Measurements from ENCODE around the gene GRM1. TPM values are rescaled to one million over a fixed set of nuclear protein-coding genes. Genes with fewer than 3 reads are reported as not detected.

The GRM1 gene
- total and polyA plus RNA-seq, 5 donors from 2014 or later = 0.10 TPM; not detected in 4

- Mint-ChIP-seq H3K4me3 (no peak overlapping the region), H3K4me1 (no peaks in the 10 kb centered on the region), H3K27me3 (no peaks in the 10 kb centered on the region), H3K27ac (no peak overlapping the region), H3K9me3 (peaks cover 0 to 4% (median 0%) of the 10 kb centered on the region in 7 donors), H3K36me3 (no peaks in the 10 kb centered on the region)
- no peaks in the 10 kb centered on the region for H3K36me3 ChIP-seq (ENCODE audit: control insufficient read depth, insufficient read depth, low read length)
- H3K27me3 ChIP-seq (ENCODE audit: control insufficient read depth, insufficient read depth, low read length) = no peaks in the 10 kb centered on the region
- no peak for ATAC-seq (ENCODE audit: low read depth in 2 of 2)
- H3K4me3 ChIP-seq (ENCODE audit: low read depth, low read length) = no peak overlapping the region
- no peaks in the 10 kb centered on the region for H3K4me1 ChIP-seq (ENCODE audit: control insufficient read depth, insufficient read depth, low read length, poor library complexity, severe bottlenecking)
- no peaks in the 10 kb centered on the region for H3K9me3 ChIP-seq (ENCODE audit: control insufficient read depth in 2 of 2, low read length in 2 of 2)
- H3K27ac ChIP-seq (ENCODE audit: insufficient read depth, low read length, poor library complexity, severe bottlenecking) = no peak overlapping the region
- DNase-seq = no peak
These were observed 162.8 kb downstream of the GRM1 start for GRCh38 chr6:146191612-146192011.

- H3K4me3 Mint-ChIP-seq = no peak overlapping the region
- H3K4me1 Mint-ChIP-seq = no peaks in the 10 kb centered on the region
- no peak overlapping the region for H3K4me3 ChIP-seq (ENCODE audit: low read depth, low read length)
- DNase-seq (no peak), ATAC-seq (ENCODE audit: low read depth in 2 of 2) (no peak)
- H3K4me1 ChIP-seq (ENCODE audit: control insufficient read depth, insufficient read depth, low read length, poor library complexity, severe bottlenecking) = no peaks in the 10 kb centered on the region
- H3K36me3 ChIP-seq (ENCODE audit: control insufficient read depth, insufficient read depth, low read length) = no peaks in the 10 kb centered on the region
- H3K27ac Mint-ChIP-seq = no peak overlapping the region
- H3K27ac ChIP-seq (ENCODE audit: insufficient read depth, low read length, poor library complexity, severe bottlenecking) = no peak overlapping the region
- H3K27me3 ChIP-seq (ENCODE audit: control insufficient read depth, insufficient read depth, low read length) = no peaks in the 10 kb centered on the region
- H3K9me3 ChIP-seq (ENCODE audit: control insufficient read depth in 2 of 2, low read length in 2 of 2) = no peaks in the 10 kb centered on the region
- H3K27me3 Mint-ChIP-seq = no peaks in the 10 kb centered on the region
- H3K9me3 Mint-ChIP-seq = peaks cover 0 to 3% (median 0%) of the 10 kb centered on the region in 7 donors
- no peaks in the 10 kb centered on the region for H3K36me3 Mint-ChIP-seq
These were observed 165.6 kb downstream of the GRM1 start for GRCh38 chr6:146194434-146194833.

- no peak overlapping the region for H3K4me3 ChIP-seq (ENCODE audit: low read depth, low read length)
- ATAC-seq (ENCODE audit: low read depth in 2 of 2) = no peak
These were observed 171.3 kb downstream of the GRM1 start for GRCh38 chr6:146200176-146200575.

GRCh38 chr6:146202570-146202969 is 173.7 kb downstream of the GRM1 start:
- Mint-ChIP-seq H3K4me3 (no peak overlapping the region), H3K4me1 (no peaks in the 10 kb centered on the region), H3K9me3 (no peaks in the 10 kb centered on the region), H3K36me3 (no peaks in the 10 kb centered on the region), H3K27me3 (no peaks in the 10 kb centered on the region), H3K27ac (no peak overlapping the region)
- DNase-seq (no peak), ATAC-seq (ENCODE audit: low read depth in 2 of 2) (no peak)
- H3K27ac ChIP-seq (ENCODE audit: insufficient read depth, low read length, poor library complexity, severe bottlenecking) = no peak overlapping the region
- no peaks in the 10 kb centered on the region for H3K27me3 ChIP-seq (ENCODE audit: control insufficient read depth, insufficient read depth, low read length)
- no peaks in the 10 kb centered on the region for H3K9me3 ChIP-seq (ENCODE audit: control insufficient read depth in 2 of 2, low read length in 2 of 2)
- no peak overlapping the region for H3K4me3 ChIP-seq (ENCODE audit: low read depth, low read length)
- no peaks in the 10 kb centered on the region for H3K36me3 ChIP-seq (ENCODE audit: control insufficient read depth, insufficient read depth, low read length)
- no peaks in the 10 kb centered on the region for H3K4me1 ChIP-seq (ENCODE audit: control insufficient read depth, insufficient read depth, low read length, poor library complexity, severe bottlenecking)

More at GRCh38 chr6:146200176-146200575, 171.3 kb downstream of the GRM1 start:
- Mint-ChIP-seq H3K4me1 (no peaks in the 10 kb centered on the region), H3K27me3 (no peaks in the 10 kb centered on the region), H3K9me3 (peaks cover 0 to 3% (median 0%) of the 10 kb centered on the region in 7 donors), H3K36me3 (no peaks in the 10 kb centered on the region), H3K27ac (no peak overlapping the region), H3K4me3 (no peak overlapping the region)
- Histone ChIP-seq H3K36me3 (ENCODE audit: control insufficient read depth, insufficient read depth, low read length) (no peaks in the 10 kb centered on the region), H3K4me1 (ENCODE audit: control insufficient read depth, insufficient read depth, low read length, poor library complexity, severe bottlenecking) (no peaks in the 10 kb centered on the region), H3K27me3 (ENCODE audit: control insufficient read depth, insufficient read depth, low read length) (no peaks in the 10 kb centered on the region), H3K9me3 (ENCODE audit: control insufficient read depth in 2 of 2, low read length in 2 of 2) (no peaks in the 10 kb centered on the region), H3K27ac (ENCODE audit: insufficient read depth, low read length, poor library complexity, severe bottlenecking) (no peak overlapping the region)
- DNase-seq = no peak

GRCh38 chr6:146209942-146210341 is 181.1 kb downstream of the GRM1 start:
- no peak overlapping the region for H3K4me3 Mint-ChIP-seq
- no peak overlapping the region for H3K27ac Mint-ChIP-seq
- no peaks in the 10 kb centered on the region for H3K4me1 Mint-ChIP-seq

GRCh38 chr6:146210406-146211083 is 181.7 kb downstream of the GRM1 start:
- H3K36me3 ChIP-seq (ENCODE audit: control insufficient read depth, insufficient read depth, low read length) = no peaks in the 10 kb centered on the region
- Mint-ChIP-seq H3K4me1 (no peaks in the 10 kb centered on the region), H3K36me3 (no peaks in the 10 kb centered on the region), H3K4me3 (no peak overlapping the region), H3K27me3 (no peaks in the 10 kb centered on the region), H3K27ac (no peak overlapping the region), H3K9me3 (peaks cover 0 to 4% (median 0%) of the 10 kb centered on the region in 7 donors)
- H3K27ac ChIP-seq (ENCODE audit: insufficient read depth, low read length, poor library complexity, severe bottlenecking) = no peak overlapping the region
- no peak overlapping the region for H3K4me3 ChIP-seq (ENCODE audit: low read depth, low read length)
- DNase-seq = no peak
- no peaks in the 10 kb centered on the region for H3K4me1 ChIP-seq (ENCODE audit: control insufficient read depth, insufficient read depth, low read length, poor library complexity, severe bottlenecking)
- no peak for ATAC-seq (ENCODE audit: low read depth in 2 of 2)
- H3K9me3 ChIP-seq (ENCODE audit: control insufficient read depth in 2 of 2, low read length in 2 of 2) = no peaks in the 10 kb centered on the region
- H3K27me3 ChIP-seq (ENCODE audit: control insufficient read depth, insufficient read depth, low read length) = no peaks in the 10 kb centered on the region

More at GRCh38 chr6:146209942-146210341, 181.1 kb downstream of the GRM1 start:
- H3K9me3 Mint-ChIP-seq = peaks cover 0 to 4% (median 0%) of the 10 kb centered on the region in 7 donors
- Histone ChIP-seq H3K27me3 (ENCODE audit: control insufficient read depth, insufficient read depth, low read length) (no peaks in the 10 kb centered on the region), H3K9me3 (ENCODE audit: control insufficient read depth in 2 of 2, low read length in 2 of 2) (no peaks in the 10 kb centered on the region), H3K4me1 (ENCODE audit: control insufficient read depth, insufficient read depth, low read length, poor library complexity, severe bottlenecking) (no peaks in the 10 kb centered on the region), H3K36me3 (ENCODE audit: control insufficient read depth, insufficient read depth, low read length) (no peaks in the 10 kb centered on the region), H3K4me3 (ENCODE audit: low read depth, low read length) (no peak overlapping the region), H3K27ac (ENCODE audit: insufficient read depth, low read length, poor library complexity, severe bottlenecking) (no peak overlapping the region)
- no peak for DNase-seq
- no peak for ATAC-seq (ENCODE audit: low read depth in 2 of 2)
- H3K36me3 Mint-ChIP-seq = no peaks in the 10 kb centered on the region
- H3K27me3 Mint-ChIP-seq = no peaks in the 10 kb centered on the region

- DNase-seq (no peak), ATAC-seq (ENCODE audit: low read depth in 2 of 2) (no peak)
- Histone ChIP-seq H3K9me3 (ENCODE audit: control insufficient read depth in 2 of 2, low read length in 2 of 2) (no peaks in the 10 kb centered on the region), H3K27me3 (ENCODE audit: control insufficient read depth, insufficient read depth, low read length) (no peaks in the 10 kb centered on the region), H3K27ac (ENCODE audit: insufficient read depth, low read length, poor library complexity, severe bottlenecking) (no peak overlapping the region), H3K4me3 (ENCODE audit: low read depth, low read length) (no peak overlapping the region), H3K4me1 (ENCODE audit: control insufficient read depth, insufficient read depth, low read length, poor library complexity, severe bottlenecking) (no peaks in the 10 kb centered on the region), H3K36me3 (ENCODE audit: control insufficient read depth, insufficient read depth, low read length) (no peaks in the 10 kb centered on the region)
- no peak overlapping the region for H3K27ac Mint-ChIP-seq
- no peaks in the 10 kb centered on the region for H3K36me3 Mint-ChIP-seq
- peaks cover 0 to 4% (median 0%) of the 10 kb centered on the region in 7 donors for H3K9me3 Mint-ChIP-seq
- H3K27me3 Mint-ChIP-seq = no peaks in the 10 kb centered on the region
- no peaks in the 10 kb centered on the region for H3K4me1 Mint-ChIP-seq
- no peak overlapping the region for H3K4me3 Mint-ChIP-seq
These were observed 182.8 kb downstream of the GRM1 start for GRCh38 chr6:146211646-146212045.

GRCh38 chr6:146212781-146213180 is 183.9 kb downstream of the GRM1 start:
- Histone ChIP-seq H3K36me3 (ENCODE audit: control insufficient read depth, insufficient read depth, low read length) (no peaks in the 10 kb centered on the region), H3K9me3 (ENCODE audit: control insufficient read depth in 2 of 2, low read length in 2 of 2) (no peaks in the 10 kb centered on the region), H3K4me1 (ENCODE audit: control insufficient read depth, insufficient read depth, low read length, poor library complexity, severe bottlenecking) (no peaks in the 10 kb centered on the region), H3K4me3 (ENCODE audit: low read depth, low read length) (no peak overlapping the region), H3K27ac (ENCODE audit: insufficient read depth, low read length, poor library complexity, severe bottlenecking) (no peak overlapping the region), H3K27me3 (ENCODE audit: control insufficient read depth, insufficient read depth, low read length) (no peaks in the 10 kb centered on the region)
- DNase-seq = no peak
- no peaks in the 10 kb centered on the region for H3K4me1 Mint-ChIP-seq
- ATAC-seq (ENCODE audit: low read depth in 2 of 2) = no peak
- H3K27me3 Mint-ChIP-seq = no peaks in the 10 kb centered on the region
- no peaks in the 10 kb centered on the region for H3K36me3 Mint-ChIP-seq
- H3K9me3 Mint-ChIP-seq = peaks cover 0 to 4% (median 0%) of the 10 kb centered on the region in 7 donors
- no peak overlapping the region for H3K4me3 Mint-ChIP-seq
- no peak overlapping the region for H3K27ac Mint-ChIP-seq

Data from CD4-positive, CD25-positive, alpha-beta regulatory T cell (primary cell).